Activated CD4-positive, CD25-positive, alpha-beta regulatory T cell treated with anti-CD3 and anti-CD28 coated beads, Interleukin-2, amount 50 U/mL, for 16 hours (primary cell): ENCODE results near the gene FBN2.

ENCODE experiments used
- DNase-seq: peaks from one replicate; pipeline ENCODE4 v3.0.0-alpha.2; 2020; ENCODE audit warnings: low read depth, low spot score

The FBN2 gene

DNA sequence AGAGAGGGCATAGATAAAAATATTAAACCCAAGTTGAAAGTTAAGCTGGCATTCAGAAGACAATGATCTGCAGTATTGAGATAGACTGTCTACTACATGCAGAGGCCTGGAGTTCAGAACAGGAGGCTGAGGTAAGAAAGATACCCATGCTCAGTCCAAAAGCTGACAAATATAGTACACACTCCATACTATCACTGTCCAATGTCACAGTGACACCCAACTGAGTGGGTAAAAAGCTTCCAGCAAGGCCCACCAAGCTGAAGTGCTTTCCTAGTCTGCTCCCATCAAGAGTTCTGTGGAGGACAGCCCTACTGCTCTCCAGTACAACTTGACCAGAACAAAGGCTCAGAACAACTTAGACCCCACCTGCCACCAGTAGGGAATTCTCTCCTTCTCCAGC, 329.6 kb downstream of the FBN2 start:
- DNase-seq: no peak
